ENCODE results near the gene ARHGEF2.
A peak's percentile ranks its signal among the peaks of the same experiment; 100 is the strongest.

The ARHGEF2 gene

DNA sequence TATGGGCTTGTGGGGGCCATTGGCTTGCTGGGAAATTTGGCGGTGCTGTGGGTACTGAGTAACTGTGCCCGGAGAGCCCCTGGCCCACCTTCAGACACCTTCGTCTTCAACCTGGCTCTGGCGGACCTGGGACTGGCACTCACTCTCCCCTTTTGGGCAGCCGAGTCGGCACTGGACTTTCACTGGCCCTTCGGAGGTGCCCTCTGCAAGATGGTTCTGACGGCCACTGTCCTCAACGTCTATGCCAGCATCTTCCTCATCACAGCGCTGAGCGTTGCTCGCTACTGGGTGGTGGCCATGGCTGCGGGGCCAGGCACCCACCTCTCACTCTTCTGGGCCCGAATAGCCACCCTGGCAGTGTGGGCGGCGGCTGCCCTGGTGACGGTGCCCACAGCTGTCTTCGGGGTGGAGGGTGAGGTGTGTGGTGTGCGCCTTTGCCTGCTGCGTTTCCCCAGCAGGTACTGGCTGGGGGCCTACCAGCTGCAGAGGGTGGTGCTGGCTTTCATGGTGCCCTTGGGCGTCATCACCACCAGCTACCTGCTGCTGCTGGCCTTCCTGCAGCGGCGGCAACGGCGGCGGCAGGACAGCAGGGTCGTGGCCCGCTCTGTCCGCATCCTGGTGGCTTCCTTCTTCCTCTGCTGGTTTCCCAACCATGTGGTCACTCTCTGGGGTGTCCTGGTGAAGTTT, 36.4 kb downstream of the ARHGEF2 start:
- H3K4me3 ChIP-seq (replicated peaks; ENCODE audit: low read depth, low read length): no peak overlapping the region
- TF ChIP-seq, protein P1, sequence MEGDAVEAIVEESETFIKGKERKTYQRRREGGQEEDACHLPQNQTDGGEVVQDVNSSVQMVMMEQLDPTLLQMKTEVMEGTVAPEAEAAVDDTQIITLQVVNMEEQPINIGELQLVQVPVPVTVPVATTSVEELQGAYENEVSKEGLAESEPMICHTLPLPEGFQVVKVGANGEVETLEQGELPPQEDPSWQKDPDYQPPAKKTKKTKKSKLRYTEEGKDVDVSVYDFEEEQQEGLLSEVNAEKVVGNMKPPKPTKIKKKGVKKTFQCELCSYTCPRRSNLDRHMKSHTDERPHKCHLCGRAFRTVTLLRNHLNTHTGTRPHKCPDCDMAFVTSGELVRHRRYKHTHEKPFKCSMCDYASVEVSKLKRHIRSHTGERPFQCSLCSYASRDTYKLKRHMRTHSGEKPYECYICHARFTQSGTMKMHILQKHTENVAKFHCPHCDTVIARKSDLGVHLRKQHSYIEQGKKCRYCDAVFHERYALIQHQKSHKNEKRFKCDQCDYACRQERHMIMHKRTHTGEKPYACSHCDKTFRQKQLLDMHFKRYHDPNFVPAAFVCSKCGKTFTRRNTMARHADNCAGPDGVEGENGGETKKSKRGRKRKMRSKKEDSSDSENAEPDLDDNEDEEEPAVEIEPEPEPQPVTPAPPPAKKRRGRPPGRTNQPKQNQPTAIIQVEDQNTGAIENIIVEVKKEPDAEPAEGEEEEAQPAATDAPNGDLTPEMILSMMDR (IDR thresholded peaks at IDR 0.05; ENCODE audit: insufficient read depth, low read length, poor library complexity, severe bottlenecking): no peak
- DNase-seq (ENCODE audit: extremely low read depth, insufficient read length): no peak
- peaks cover 1% of the 10 kb centered on the region; the same call in 1 of the 2 replicates for H3K36me3 ChIP-seq (ENCODE audit: control insufficient read depth, insufficient read depth, low read length)
- no peaks in the 10 kb centered on the region for H3K27me3 ChIP-seq (replicated peaks; ENCODE audit: control insufficient read depth, insufficient read depth, low read length)

DNA sequence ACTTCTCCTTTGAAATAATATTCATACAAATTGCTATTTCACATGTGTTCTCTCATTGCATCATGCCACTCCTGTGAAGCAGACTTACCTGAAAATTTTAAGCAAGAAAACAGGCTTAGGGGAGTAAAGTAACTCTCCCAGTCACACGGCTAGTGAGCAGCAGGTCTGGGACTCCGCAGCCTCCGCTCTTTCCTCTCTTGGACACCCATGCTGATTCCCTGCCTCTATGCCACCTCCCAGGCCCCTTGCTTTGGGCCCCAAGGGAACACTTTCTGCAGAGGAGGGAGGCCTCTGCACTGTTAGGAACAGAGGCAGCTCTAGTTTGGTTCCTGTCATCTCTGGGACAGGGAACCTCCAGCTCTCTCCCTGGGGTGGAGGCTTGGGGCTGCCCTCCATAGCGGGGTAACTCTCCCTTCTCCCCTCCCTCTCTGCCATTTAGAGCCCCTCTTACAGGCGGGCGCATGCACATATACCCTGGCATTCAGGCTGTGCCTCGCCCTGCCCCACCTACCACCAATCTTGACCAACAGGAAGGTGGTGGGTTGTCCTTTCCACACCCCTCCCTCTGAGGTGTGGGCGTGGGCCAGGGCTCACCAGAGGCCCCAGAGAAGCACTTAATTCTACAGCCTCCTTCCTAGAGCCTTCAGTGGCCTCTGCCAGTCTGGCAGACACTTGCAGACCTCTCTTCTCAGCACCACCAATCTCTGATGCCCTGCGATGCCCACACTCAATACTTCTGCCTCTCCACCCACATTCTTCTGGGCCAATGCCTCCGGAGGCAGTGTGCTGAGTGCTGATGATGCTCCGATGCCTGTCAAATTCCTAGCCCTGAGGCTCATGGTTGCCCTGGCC, 37.1 kb downstream of the ARHGEF2 start, which contains the start of gene RXFP4:
RXFP4 (plus strand) TSS at position 646 of the 852 bp plus-strand sequence; CDS start at position 718, 72 bp downstream.
- no peaks in the 10 kb centered on the region for H3K36me3 ChIP-seq (ENCODE audit: control insufficient read depth, insufficient read depth, low read length)
- TF ChIP-seq, protein P1 (IDR thresholded peaks at IDR 0.05; ENCODE audit: insufficient read depth, low read length, poor library complexity, severe bottlenecking): no peak
- no peaks in the 10 kb centered on the region for H3K27me3 ChIP-seq (replicated peaks; ENCODE audit: control insufficient read depth, insufficient read depth, low read length)
- no peak for DNase-seq (ENCODE audit: extremely low read depth, insufficient read length)
- H3K4me3 ChIP-seq (replicated peaks; ENCODE audit: low read depth, low read length): no peak within 1 kb of the TSS

DNA sequence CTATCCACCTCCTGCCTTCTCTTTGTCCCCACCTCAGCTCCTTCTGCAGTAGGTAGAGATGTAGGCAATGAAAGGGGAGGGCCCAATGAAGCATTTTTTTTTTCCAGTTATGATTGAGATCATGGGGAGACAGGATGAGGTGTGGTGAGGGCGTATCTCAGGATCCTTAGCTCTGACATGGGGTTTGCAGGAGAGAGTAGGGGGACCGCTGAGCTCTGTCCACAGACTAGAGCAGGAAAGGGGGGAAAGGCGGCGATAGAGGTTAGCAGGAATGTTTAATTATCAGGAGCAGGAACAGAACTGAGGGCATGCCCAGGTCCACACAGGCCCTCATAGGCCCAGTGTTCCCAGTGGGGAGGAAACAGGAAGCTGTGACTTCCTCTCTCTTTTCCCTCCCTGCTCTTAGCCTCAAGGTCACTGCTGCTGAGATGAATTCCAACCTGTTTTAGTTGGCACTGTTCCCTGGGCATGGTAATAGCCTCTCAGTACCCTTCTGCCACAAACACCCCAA, 37.8 kb downstream of the ARHGEF2 start:
- no peak overlapping the region for H3K4me3 ChIP-seq (replicated peaks; ENCODE audit: low read depth, low read length)
- TF ChIP-seq, protein P1 (IDR thresholded peaks at IDR 0.05; ENCODE audit: insufficient read depth, low read length, poor library complexity, severe bottlenecking): no peak
- DNase-seq (ENCODE audit: extremely low read depth, insufficient read length): no peak

DNA sequence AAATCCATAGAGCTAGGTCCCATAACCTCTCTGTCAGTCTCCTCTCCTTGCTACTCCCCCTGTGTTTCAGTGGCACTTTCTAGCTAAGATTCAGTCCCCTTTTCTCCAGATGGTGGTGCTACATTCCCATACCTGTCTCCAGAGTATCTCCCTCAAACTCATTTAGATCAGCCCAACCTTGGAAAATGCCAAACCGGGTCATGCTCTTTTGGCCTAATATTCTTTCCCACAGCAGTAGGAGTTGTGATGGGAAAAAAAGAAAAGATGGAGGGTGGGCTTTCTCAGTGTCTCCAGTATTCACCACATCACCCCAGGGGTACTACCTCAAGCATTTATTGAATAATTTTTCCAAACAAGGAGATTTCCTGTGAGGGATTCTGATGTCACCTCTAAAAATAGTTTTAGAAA, 40.1 kb downstream of the ARHGEF2 start:
- DNase-seq (ENCODE audit: extremely low read depth, insufficient read length): no peak

More for the DNA sequence above, 37.8 kb downstream of the ARHGEF2 start:
- H3K27me3 ChIP-seq (replicated peaks; ENCODE audit: control insufficient read depth, insufficient read depth, low read length): no peaks in the 10 kb centered on the region
- no peaks in the 10 kb centered on the region for H3K36me3 ChIP-seq (ENCODE audit: control insufficient read depth, insufficient read depth, low read length)

DNA sequence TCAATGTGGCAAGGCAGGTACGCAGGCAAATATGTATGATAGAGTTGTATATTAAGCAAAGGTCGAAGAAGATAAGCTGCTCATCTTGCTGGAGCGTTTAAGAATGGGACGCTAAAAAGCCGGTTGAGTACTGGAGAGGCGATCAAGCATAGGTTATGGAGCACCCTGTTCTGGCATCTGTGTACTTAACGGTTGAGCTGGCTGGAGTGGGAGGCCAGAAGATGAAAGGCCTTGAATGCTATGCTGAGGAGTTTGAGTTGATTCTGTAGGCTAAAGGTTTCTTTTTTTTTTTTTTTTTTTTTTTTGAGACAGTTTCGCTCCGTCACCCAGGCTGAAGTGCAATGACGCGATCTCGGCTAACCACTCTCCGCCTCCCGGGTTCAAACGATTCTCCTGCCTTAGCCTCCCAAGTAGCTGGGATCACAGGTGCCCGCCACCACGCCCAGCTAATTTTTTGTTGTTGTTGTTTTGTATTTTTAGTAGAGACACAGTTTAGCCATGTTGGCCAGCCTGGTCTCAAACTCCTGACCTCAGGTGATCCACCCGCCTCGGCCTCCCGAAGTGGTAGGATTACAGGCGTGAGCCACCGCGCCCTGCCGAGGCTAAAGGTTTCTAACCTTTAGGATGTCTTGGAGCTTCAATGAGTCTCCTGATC, 43.3 kb downstream of the ARHGEF2 start:
- DNase-seq (ENCODE audit: extremely low read depth, insufficient read length): no peak
- TF ChIP-seq, protein P1 (IDR thresholded peaks at IDR 0.05; ENCODE audit: insufficient read depth, low read length, poor library complexity, severe bottlenecking): no peak
- Histone ChIP-seq H3K36me3 (ENCODE audit: control insufficient read depth, insufficient read depth, low read length) (peaks cover 6% of the 10 kb centered on the region), H3K27me3 (replicated peaks; ENCODE audit: control insufficient read depth, insufficient read depth, low read length) (no peaks in the 10 kb centered on the region), H3K4me3 (replicated peaks; ENCODE audit: low read depth, low read length) (peak overlapping the region; percentile 95)

More for the DNA sequence above, 40.1 kb downstream of the ARHGEF2 start:
- no peaks in the 10 kb centered on the region for H3K27me3 ChIP-seq (replicated peaks; ENCODE audit: control insufficient read depth, insufficient read depth, low read length)
- TF ChIP-seq, protein P1 (IDR thresholded peaks at IDR 0.05; ENCODE audit: insufficient read depth, low read length, poor library complexity, severe bottlenecking): peak; percentile 61
- no peaks in the 10 kb centered on the region for H3K36me3 ChIP-seq (ENCODE audit: control insufficient read depth, insufficient read depth, low read length)
- H3K4me3 ChIP-seq (replicated peaks; ENCODE audit: low read depth, low read length): no peak overlapping the region
